Endothelial cell of umbilical vein (primary cell): Measurements from ENCODE around the gene LYPLAL1. TPM values are rescaled to one million over a fixed set of nuclear protein-coding genes. Genes with fewer than 3 reads are reported as not detected.

Experiments
- BruUV-seq: library from RNA; stranded (reverse); fragments of 400-500 nt; replicated peaks from 2 replicates; lab custom pipeline; 2021; lab: Mats Ljungman, UMichigan
- CTCF ChIA-PET: fragments of 300-600, 350-600 bp; sonication (Branson Sonifier 250); formaldehyde crosslinking; loops from one replicate; lab custom pipeline; 2021; ENCODE audit warnings: antibody characterized with exemption, inconsistent platforms; lab: Charles Lee
- POLR2A ChIA-PET: fragments of 300-600, 350-600 bp; sonication (Branson Sonifier 250); formaldehyde crosslinking; loops from one replicate; lab custom pipeline; 2021; ENCODE audit warnings: antibody characterized with exemption, inconsistent platforms; lab: Charles Lee
- DNase-seq: peaks from one replicate; pipeline ENCODE4 v3.0.0-alpha.2; 2011; ENCODE audit warnings: low read depth, low spot score
- FAIRE-seq: peaks from 2 replicates; lab custom pipeline; 2011; peaks lifted over from hg19 to GRCh38; lab: Jason Lieb, UNC
- H2AFZ ChIP-seq: 2 replicates; pipeline ENCODE4 v1.6.0; 2012; ENCODE audit warnings: low read depth, low read length, control low read depth, inconsistent platforms
- H3K27ac ChIP-seq: 2 replicates; pipeline ENCODE4 v1.5.1; 2011; ENCODE audit warnings: low read depth, mild to moderate bottlenecking, control low read depth, low read length, moderate library complexity; ENCODE audit not compliant: insufficient read depth
- H3K27me3 ChIP-seq, 2 experiments: 2 replicates each; pipeline versions ENCODE4 v1.6.0 to v1.6.1; 2011; ENCODE audit warnings: low read length in 2 of 2, mixed read lengths in 1 of 2; ENCODE audit not compliant: control insufficient read depth in 2 of 2, insufficient read depth in 2 of 2
- H3K36me3 ChIP-seq, 2 experiments: 2 replicates in 1 of 2; 3 replicates in 1 of 2; pipeline ENCODE4 v1.5.1; 2011; ENCODE audit warnings: low read length in 2 of 2, mild to moderate bottlenecking in 1 of 2, moderate library complexity in 1 of 2; ENCODE audit not compliant: control insufficient read depth in 2 of 2, insufficient read depth in 2 of 2; ENCODE audit errors: extremely low read depth in 1 of 2
- H3K4me1 ChIP-seq: 3 replicates; pipeline ENCODE4 v1.5.1; 2011; ENCODE audit warnings: mild to moderate bottlenecking, low read length; ENCODE audit not compliant: control insufficient read depth, insufficient read depth; ENCODE audit errors: extremely low read depth
- H3K4me2 ChIP-seq: 2 replicates; pipeline ENCODE4 v1.6.1; 2011; ENCODE audit warnings: low read length, control low read depth, mixed read lengths; ENCODE audit not compliant: insufficient read depth
- H3K4me3 ChIP-seq, 3 experiments: fragments of 200-600 bp in 1 of 3; sonication (generic), shearing (Covaris generic) in 1 of 3; replicated peaks in 1 of 3; 2 replicates each; pipeline ENCODE4 v1.5.1; 2011 to 2016; ENCODE audit warnings: control low read depth in 3 of 3, low read length in 3 of 3, mild to moderate bottlenecking in 2 of 3, inconsistent platforms in 1 of 3, low read depth in 1 of 3, moderate library complexity in 1 of 3; ENCODE audit not compliant: insufficient read depth in 1 of 3
- H3K79me2 ChIP-seq: 2 replicates; pipeline ENCODE4 v1.6.0; 2012; ENCODE audit warnings: low read length, inconsistent platforms; ENCODE audit not compliant: control insufficient read depth, insufficient read depth
- H3K9ac ChIP-seq: replicated peaks from 2 replicates; pipeline ENCODE3; 2011; ENCODE audit warnings: low read length, control low read depth; ENCODE audit not compliant: insufficient read depth; ENCODE audit errors: extremely low read depth
- H3K9me1 ChIP-seq: replicated peaks from 3 replicates; pipeline ENCODE4 v1.6.0; 2011; ENCODE audit warnings: mild to moderate bottlenecking, low read length; ENCODE audit not compliant: control insufficient read depth, insufficient read depth; ENCODE audit errors: extremely low read depth
- H3K9me3 ChIP-seq: replicated peaks from 2 replicates; pipeline ENCODE4 v1.5.1; 2012; ENCODE audit warnings: low read length, inconsistent platforms; ENCODE audit not compliant: control insufficient read depth, insufficient read depth
- H4K20me1 ChIP-seq: replicated peaks from 2 replicates; pipeline ENCODE3; 2011; ENCODE audit warnings: mild to moderate bottlenecking, low read length; ENCODE audit not compliant: control insufficient read depth, insufficient read depth; ENCODE audit errors: extremely low read depth
- EZH2 ChIP-seq: IDR thresholded peaks from 2 replicates; pipeline ENCODE4 v1.6.1; 2012; ENCODE audit warnings: borderline replicate concordance, low read depth, mild to moderate bottlenecking, moderate library complexity, low read length, inconsistent platforms; ENCODE audit not compliant: severe bottlenecking
- FOS ChIP-seq: IDR thresholded peaks from 2 replicates; pipeline ENCODE4 v1.6.1; 2011; ENCODE audit warnings: mild to moderate bottlenecking, low read length, moderate library complexity, borderline replicate concordance; ENCODE audit not compliant: insufficient read depth
- GATA2 ChIP-seq: IDR thresholded peaks from 2 replicates; pipeline ENCODE4 v1.7.0; 2011; ENCODE audit warnings: low read depth, mild to moderate bottlenecking, moderate library complexity, mixed read lengths, low read length; ENCODE audit not compliant: insufficient read length, insufficient read depth
- JUN ChIP-seq: IDR thresholded peaks from 2 replicates; pipeline ENCODE4 v1.6.1; 2011; ENCODE audit warnings: borderline replicate concordance, low read depth; ENCODE audit not compliant: insufficient read length, insufficient read depth
- MYC ChIP-seq: IDR thresholded peaks from one replicate; pipeline ENCODE4 v1.6.1; 2011; ENCODE audit warnings: mild to moderate bottlenecking, low read depth, low read length
- POLR2A ChIP-seq: IDR thresholded peaks from 2 replicates; pipeline ENCODE4 v1.6.1; 2012; ENCODE audit warnings: low read depth, mild to moderate bottlenecking, control low read depth, low read length
- POLR2AphosphoS5 ChIP-seq: IDR thresholded peaks from 2 replicates; pipeline ENCODE4 v1.6.1; 2012; ENCODE audit warnings: low read depth, mild to moderate bottlenecking, control low read depth, low read length, moderate library complexity; ENCODE audit not compliant: insufficient read depth
- dilution Hi-C: fragments of 300-500 bp; cut with MboI; formaldehyde crosslinking; loops from one replicate; pipeline ENCODE4 v1.15.0; 2019; ENCODE audit warnings: low sequenced_read_pairs; ENCODE audit not compliant: extremely low pct_ligation_motif_present
- intact Hi-C: fragments of 100-400 bp; cut with micrococcal nuclease; formaldehyde crosslinking; loops from one replicate; pipeline ENCODE4 v1.10.0; 2022
- polyA plus RNA-seq, 4 experiments: library from polyadenylated mRNA; depleted of rRNA in 3 of 4; stranded (reverse) in 3 of 4; unstranded in 1 of 4; fragments of >200 nt; gene quantifications; 2 replicates each; pipeline versions ENCODE4 v1.2.1 to v1.2.3, GENCODE V29; 2011 to 2012; ENCODE audit warnings: missing spikeins in 1 of 4
- total RNA-seq: library from RNA; stranded (reverse); gene quantifications from 2 replicates; pipeline ENCODE4 v1.2.3, GENCODE V29; 2021
- TF ChIP-seq, protein P1 (sequence below), 2 donors: IDR thresholded peaks; 1 replicate in 1 of 2; 2 replicates in 1 of 2; pipeline ENCODE4 v1.5.1; 2011; ENCODE audit warnings: low read length in 2 of 2, mild to moderate bottlenecking in 2 of 2, moderate library complexity in 2 of 2, control low read depth in 1 of 2, inconsistent platforms in 1 of 2, low read depth in 1 of 2; ENCODE audit not compliant: insufficient read depth in 1 of 2; ENCODE audit errors: extremely low read depth in 1 of 2
- TF ChIP-seq, protein P2 (sequence below): IDR thresholded peaks from 2 replicates; pipeline ENCODE4 v1.6.1; 2011; ENCODE audit not compliant: insufficient read depth, insufficient read length

LYPLAL1 gene
- total and polyA plus RNA-seq, 2 donors (not counting 3 experiments of a cell fraction or from before 2014, with no cell fraction given): 7.4 to 25.4 TPM

DNA sequence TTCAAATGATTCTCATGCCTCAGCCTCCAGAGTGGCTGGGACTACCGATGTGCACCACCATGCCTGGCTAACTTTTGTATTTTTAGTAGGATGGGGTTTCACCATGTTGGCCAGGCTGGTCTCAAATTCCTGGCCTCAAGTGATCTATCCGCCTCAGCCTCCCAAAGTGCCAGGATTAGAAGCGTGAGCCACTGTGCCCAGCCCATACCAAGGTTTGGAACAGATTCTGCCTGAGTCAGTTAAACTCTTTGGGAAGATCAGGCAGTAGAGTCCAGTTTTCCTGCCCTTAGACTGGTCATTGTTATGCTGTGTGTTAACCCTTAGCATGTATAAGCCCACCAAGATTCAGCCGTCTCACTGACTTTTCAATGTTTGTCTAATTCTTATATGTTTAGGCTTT, 48.3 kb upstream of the LYPLAL1 start:
- Histone ChIP-seq H3K27me3 (no peaks in the 10 kb centered on the region), H3K27ac (no peak overlapping the region), H3K36me3 (no peaks in the 10 kb centered on the region), H3K4me3 (no peak overlapping the region), H2AFZ (no peak overlapping the region), H3K9me3 (no peaks in the 10 kb centered on the region), H4K20me1 (no peaks in the 10 kb centered on the region), H3K9me1 (no peaks in the 10 kb centered on the region), H3K4me2 (no peak overlapping the region), H3K4me1 (no peaks in the 10 kb centered on the region), H3K9ac (no peak overlapping the region), H3K79me2 (no peaks in the 10 kb centered on the region)
- intact Hi-C loops (no loop called here), dilution Hi-C loops (no loop called here)
- TF ChIP-seq POLR2AphosphoS5 (no peak), JUN (no peak), POLR2A (no peak), EZH2 (no peak), FOS (no peak), MYC (no peak), GATA2 (no peak)
- TF ChIP-seq, protein P1, sequence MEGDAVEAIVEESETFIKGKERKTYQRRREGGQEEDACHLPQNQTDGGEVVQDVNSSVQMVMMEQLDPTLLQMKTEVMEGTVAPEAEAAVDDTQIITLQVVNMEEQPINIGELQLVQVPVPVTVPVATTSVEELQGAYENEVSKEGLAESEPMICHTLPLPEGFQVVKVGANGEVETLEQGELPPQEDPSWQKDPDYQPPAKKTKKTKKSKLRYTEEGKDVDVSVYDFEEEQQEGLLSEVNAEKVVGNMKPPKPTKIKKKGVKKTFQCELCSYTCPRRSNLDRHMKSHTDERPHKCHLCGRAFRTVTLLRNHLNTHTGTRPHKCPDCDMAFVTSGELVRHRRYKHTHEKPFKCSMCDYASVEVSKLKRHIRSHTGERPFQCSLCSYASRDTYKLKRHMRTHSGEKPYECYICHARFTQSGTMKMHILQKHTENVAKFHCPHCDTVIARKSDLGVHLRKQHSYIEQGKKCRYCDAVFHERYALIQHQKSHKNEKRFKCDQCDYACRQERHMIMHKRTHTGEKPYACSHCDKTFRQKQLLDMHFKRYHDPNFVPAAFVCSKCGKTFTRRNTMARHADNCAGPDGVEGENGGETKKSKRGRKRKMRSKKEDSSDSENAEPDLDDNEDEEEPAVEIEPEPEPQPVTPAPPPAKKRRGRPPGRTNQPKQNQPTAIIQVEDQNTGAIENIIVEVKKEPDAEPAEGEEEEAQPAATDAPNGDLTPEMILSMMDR (IDR thresholded peaks at IDR 0.05; ENCODE audit: extremely low read depth in 1 of 2, insufficient read depth in 1 of 2, low read depth in 1 of 2, low read length in 2 of 2): no peak
- TF ChIP-seq, protein P2, sequence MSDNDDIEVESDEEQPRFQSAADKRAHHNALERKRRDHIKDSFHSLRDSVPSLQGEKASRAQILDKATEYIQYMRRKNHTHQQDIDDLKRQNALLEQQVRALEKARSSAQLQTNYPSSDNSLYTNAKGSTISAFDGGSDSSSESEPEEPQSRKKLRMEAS: no peak
- ChIA-PET CTCF (no interaction called here), POLR2A (no interaction called here)
- FAIRE-seq (no peak), DNase-seq (no peak)
- BruUV-seq: no TSS peak
